ENCODE measurements around the gene CPED1.
"Not testable (repeated sequence)": the region's sequence is repeated elsewhere in the genome, so short reads cannot be mapped to it uniquely, and the experiment has no call there.

DNA sequence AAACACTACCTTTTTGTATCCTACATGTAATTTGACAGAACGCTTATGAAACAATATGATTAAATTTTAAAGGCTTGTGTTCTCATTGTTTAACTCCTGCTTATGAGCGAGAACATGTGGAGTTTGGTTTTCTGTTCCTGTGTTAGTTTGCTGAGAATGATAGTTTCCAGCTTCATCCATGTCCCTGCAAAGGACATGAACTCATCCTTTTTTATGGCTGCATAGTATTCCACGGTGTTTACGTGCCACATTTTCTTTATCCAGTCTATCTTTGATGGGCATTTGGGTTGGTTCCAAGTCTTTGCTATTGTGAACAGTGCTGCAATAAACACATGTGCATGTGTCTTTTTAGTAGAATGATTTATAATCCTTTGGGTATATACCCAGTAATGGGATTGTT is 16.5 kb downstream of the CPED1 start:
- TF ChIP-seq, protein P1, sequence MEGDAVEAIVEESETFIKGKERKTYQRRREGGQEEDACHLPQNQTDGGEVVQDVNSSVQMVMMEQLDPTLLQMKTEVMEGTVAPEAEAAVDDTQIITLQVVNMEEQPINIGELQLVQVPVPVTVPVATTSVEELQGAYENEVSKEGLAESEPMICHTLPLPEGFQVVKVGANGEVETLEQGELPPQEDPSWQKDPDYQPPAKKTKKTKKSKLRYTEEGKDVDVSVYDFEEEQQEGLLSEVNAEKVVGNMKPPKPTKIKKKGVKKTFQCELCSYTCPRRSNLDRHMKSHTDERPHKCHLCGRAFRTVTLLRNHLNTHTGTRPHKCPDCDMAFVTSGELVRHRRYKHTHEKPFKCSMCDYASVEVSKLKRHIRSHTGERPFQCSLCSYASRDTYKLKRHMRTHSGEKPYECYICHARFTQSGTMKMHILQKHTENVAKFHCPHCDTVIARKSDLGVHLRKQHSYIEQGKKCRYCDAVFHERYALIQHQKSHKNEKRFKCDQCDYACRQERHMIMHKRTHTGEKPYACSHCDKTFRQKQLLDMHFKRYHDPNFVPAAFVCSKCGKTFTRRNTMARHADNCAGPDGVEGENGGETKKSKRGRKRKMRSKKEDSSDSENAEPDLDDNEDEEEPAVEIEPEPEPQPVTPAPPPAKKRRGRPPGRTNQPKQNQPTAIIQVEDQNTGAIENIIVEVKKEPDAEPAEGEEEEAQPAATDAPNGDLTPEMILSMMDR (conservative IDR thresholded peaks at IDR 0.05; ENCODE audit: low read length) = not testable (repeated sequence)
- not testable (repeated sequence) for TF ChIP-seq EZH2phosphoT487 (IDR thresholded peaks at IDR 0.05; ENCODE audit: borderline replicate concordance, low read depth, low read length)

Data from OCI-LY7 (cell line).